Central memory CD8-positive, alpha-beta T cell (primary cell): ENCODE results near the gene ASS1.

ENCODE experiments used
- ATAC-seq: fragments of 150-1000 bp; cut with Tn5 transposase; replicated peaks from 2 replicates; pipeline ENCODE4 v1.10.0; 2022; ENCODE audit warnings: mild to moderate bottlenecking, moderate FRiP score, moderate number of reproducible peaks; ENCODE audit not compliant: poor library complexity, severe bottlenecking; ENCODE audit errors: extremely low read depth
- DNase-seq, 2 donors: peaks; one replicate each; pipeline ENCODE4 v3.0.0; 2021; ENCODE audit warnings: low spot score in 2 of 2
- H3K27ac Mint-ChIP-seq: one replicate; pipeline ENCODE4 v1.8.0; 2022; ENCODE audit warnings: low read depth, mild to moderate bottlenecking, moderate library complexity, mixed read lengths
- H3K27me3 Mint-ChIP-seq: one replicate; pipeline ENCODE4 v1.8.0; 2022; ENCODE audit warnings: mixed read lengths
- H3K36me3 Mint-ChIP-seq: one replicate; pipeline ENCODE4 v1.8.0; 2022; ENCODE audit warnings: mild to moderate bottlenecking, moderate library complexity, mixed read lengths; ENCODE audit not compliant: insufficient read depth
- H3K4me1 Mint-ChIP-seq: one replicate; pipeline ENCODE4 v1.8.0; 2022; ENCODE audit warnings: mixed read lengths
- H3K4me3 Mint-ChIP-seq: one replicate; pipeline ENCODE4 v1.8.0; 2022; ENCODE audit warnings: mild to moderate bottlenecking, moderate library complexity, mixed read lengths
- H3K9me3 Mint-ChIP-seq: one replicate; pipeline ENCODE4 v1.8.0; 2022; ENCODE audit warnings: mixed read lengths

Gene ASS1

DNA sequence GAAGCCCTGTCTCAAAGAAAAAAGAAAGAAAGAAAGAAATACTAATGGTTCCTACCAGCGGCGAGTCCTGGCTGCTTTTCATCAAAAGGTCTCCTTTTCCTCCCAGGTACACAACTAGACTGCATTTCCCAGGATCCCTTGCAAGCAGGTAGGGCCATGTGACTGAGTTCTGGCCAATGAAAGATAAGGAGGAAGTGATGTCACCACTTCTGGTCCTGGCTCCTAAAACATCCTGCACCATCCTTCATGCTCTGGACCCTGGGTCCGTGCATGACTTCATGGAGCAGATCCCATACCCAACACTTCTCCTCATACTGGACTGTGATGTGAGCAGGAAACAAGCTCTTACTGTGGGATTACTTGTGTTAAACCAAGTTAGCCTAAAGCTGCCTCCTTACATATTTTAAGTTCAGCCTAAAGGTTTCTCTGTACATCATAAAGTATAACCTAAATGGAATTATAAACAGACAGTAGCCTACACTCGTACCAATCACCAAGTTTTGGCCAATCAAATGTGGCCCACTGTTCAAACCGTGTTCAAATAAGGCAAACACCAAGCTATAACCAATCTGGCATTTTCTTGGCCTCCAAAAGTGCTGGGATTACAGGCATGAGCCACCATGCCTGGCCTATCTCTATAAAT, 104.5 kb downstream of the ASS1 start:
- no peak for ATAC-seq
- Mint-ChIP-seq H3K27ac (no peak overlapping the region), H3K9me3 (no peaks in the 10 kb centered on the region), H3K4me3 (no peak overlapping the region), H3K36me3 (no peaks in the 10 kb centered on the region), H3K27me3 (peaks cover 10% of the 10 kb centered on the region), H3K4me1 (no peaks in the 10 kb centered on the region)
- no peak for DNase-seq
